NOMO-1 treated with DMSO at 0.1 percent for 48 hours (cell line): ENCODE measurements around the gene AKAP13.

Source experiments
- DNase-seq: peaks from one replicate; lab custom pipeline; 2025; ENCODE audit not compliant: unreplicated experiment; lab: John Stamatoyannopoulos, UW

AKAP13 gene

DNA sequence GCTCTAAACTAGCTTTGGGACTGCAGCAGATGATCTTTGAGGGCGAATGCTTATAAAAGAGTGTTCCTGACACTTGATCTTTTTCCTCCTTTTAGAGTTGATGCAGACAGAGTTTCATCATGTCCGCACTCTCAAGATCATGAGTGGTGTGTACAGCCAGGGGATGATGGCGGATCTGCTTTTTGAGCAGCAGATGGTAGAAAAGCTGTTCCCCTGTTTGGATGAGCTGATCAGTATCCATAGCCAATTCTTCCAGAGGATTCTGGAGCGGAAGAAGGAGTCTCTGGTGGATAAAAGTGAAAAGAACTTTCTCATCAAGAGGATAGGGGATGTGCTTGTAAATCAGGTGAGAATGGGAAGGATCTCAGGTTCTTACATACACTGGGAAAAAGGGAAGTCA is 338.6 kb downstream of the AKAP13 start:
- no peak for DNase-seq

GRCh38 chr15:85722374-85723152 is 342.2 kb downstream of the AKAP13 start:
- no peak for DNase-seq

DNA sequence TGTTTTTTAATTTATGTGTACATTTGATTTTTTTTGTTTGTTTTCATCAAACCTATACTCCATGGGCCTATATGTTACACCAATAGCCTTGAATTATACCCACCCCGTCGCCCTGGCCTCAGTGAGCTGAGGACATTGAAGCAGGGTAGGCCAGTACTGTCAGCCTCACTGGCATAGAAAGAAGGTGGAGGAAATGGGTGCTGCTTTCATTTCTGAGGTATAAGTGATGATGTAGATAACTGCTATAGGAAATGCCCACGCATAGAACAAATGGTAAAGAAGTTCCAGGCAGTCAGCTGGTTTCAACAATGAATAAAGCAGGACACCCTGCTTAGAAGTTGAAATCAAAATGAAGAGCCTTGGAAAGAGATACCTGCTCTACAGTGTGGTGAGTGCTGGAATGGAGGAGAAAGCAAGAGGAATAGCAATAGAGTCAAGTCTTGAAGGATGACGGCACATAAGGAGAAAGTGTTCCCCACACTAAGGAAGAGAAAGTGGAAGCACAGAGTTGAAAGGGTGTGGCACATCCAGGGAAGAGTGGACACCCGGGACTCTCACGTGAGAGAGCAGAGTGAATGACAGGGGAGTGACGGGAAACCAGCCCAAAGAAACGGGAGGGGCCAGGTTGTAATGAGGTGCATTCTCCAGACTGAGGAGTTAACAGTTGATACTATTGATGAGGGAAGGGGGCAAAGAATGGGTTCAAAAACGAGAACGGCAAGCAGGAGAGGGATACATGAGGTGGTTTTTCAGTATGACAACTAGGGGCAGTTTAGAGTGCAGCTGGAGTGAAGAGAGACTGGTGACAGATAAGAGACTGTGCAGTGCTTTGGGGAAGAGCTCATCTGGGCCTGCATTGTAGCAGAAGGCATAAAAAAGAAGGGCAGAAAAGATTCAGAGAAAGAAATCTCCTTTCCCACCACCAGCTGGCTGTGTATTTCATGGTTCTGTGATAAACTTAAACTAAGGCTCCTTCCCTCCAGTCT is 343.9 kb downstream of the AKAP13 start:
- DNase-seq: no peak

GRCh38 chr15:85725019-85725418 is 344.6 kb downstream of the AKAP13 start:
- DNase-seq: no peak

- no peak for DNase-seq
These were observed 345.2 kb downstream of the AKAP13 start for GRCh38 chr15:85725564-85725963.

DNA sequence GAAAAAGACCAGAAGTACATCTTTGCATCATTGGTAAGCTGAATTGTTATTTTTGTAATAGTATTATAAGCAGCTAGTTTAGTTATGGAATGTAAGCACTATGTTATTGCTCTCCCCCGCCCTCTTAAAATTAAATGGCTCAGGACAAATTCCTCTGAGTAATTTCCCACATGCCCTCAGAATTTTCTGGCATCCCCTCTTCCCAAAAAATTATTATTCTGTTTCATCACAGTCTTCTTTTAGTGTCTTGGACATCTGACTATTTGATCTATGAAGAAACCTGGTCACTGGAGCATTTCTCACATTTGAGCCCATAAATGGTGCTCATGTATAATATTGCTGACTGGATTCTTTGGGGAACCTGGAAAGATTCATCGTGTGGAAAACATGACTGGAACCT is 346.1 kb downstream of the AKAP13 start:
- no peak for DNase-seq

- no peak for DNase-seq
These were observed 346.7 kb downstream of the AKAP13 start for GRCh38 chr15:85727068-85727467.

GRCh38 chr15:85730001-85730820 is 349.8 kb downstream of the AKAP13 start:
- peak; percentile 52 for DNase-seq

GRCh38 chr15:85733416-85733815 is 353.0 kb downstream of the AKAP13 start:
- DNase-seq: no peak

DNA sequence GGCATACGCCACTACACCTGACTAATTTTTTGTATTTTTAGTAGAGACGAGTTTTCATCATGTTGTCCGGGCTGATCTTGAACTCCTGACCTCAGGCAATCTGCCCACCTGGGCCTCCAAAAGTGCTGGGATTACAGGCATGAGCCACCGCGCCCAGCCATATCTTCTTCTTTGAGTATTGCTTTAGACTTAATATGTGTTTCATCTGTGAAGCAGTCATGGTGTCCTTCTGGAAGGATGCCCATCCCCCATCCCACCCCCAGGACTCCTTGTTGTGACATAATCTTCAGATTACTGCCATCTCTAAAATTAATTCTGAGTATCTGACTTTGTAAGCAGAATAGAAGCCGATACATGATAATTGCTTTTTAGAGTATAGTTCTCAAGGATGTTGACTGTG is 356.7 kb downstream of the AKAP13 start:
- DNase-seq: no peak

DNA sequence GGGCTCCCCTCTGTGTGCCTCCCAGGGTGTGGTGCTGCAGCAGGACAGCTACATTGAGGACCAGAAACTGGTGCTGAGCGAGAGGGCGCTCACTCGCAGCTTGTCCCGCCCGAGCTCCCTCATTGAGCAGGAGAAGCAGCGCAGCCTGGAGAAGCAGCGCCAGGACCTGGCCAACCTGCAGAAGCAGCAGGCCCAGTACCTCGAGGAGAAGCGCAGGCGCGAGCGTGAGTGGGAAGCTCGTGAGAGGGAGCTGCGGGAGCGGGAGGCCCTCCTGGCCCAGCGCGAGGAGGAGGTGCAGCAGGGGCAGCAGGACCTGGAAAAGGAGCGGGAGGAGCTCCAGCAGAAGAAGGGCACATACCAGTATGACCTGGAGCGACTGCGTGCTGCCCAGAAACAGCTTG is 360.6 kb downstream of the AKAP13 start:
- DNase-seq: no peak

DNA sequence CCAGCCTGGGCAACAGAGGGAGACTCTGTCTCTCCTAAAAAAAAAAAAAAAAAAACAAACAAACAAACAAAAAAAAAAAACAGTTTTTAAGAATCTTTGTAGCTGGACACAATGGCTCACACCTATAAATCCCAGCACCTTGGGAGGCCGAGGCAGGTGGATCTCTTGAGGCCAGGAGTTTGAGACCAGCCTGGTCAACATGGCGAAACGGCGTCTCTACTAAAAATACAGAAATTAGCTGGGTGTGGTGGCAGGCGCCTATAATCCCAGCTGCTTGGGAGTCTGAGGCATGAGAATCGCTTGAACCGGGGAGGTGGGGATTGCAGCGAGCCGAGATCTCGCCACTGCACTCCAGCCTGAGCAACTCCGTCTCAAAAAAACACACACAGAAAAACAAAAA is 361.3 kb downstream of the AKAP13 start:
- no peak for DNase-seq

DNA sequence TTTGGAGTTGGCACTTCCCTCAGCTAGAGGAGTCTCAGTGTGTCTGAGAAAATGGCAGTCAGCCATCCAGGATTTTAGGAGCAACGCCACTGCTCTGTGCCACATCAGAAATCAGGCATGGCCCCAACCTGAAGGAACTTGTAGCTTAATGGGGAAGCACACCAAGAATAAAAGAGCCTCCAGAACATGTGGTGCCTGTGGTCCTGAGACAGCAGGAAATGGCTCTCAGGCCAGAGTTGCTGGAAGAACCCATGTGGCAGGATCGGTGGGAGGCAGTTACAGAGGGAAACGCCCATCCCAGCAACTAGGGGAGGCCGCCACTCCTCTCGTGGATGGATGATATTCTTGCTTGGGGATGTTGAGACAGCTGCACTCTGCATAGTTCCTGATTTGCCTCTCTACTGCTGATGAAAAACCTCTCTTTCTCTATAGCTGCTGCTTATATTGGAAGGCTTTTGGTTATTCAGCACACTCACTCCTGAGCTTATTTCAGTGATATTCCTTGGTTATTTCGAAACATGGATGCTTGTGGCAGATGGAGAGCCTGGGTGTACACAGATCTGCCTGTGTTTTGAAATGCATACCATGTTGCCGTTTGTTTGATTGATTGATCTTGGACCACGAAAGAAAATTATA is 361.9 kb downstream of the AKAP13 start:
- no peak for DNase-seq

DNA sequence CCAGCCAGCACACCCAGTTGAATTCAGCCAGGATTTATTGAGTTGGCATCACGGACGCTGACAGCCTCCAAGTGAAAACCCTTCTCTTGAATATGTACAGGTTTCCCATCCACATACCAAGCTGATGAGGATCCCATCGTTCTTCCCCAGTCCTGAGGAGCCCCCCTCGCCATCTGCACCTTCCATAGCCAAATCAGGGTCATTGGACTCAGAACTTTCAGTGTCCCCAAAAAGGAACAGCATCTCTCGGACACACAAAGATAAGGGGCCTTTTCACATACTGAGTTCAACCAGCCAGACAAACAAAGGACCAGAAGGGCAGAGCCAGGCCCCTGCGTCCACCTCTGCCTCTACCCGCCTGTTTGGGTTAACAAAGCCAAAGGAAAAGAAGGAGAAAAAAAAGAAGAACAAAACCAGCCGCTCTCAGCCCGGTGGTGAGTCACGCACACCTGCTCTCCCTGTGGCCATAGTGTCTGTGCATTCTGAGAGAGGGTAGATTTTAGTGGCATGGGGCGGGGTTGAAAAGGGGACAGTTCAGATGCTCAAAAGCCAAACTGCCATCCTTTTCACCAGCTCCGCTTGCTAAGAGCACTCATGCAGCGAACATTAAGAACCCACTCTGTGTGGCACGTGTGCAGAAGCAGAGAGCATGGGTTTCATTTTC is 363.1 kb downstream of the AKAP13 start:
- DNase-seq: no peak

- DNase-seq: no peak
These were observed 364.2 kb downstream of the AKAP13 start for GRCh38 chr15:85744579-85744978.

DNA sequence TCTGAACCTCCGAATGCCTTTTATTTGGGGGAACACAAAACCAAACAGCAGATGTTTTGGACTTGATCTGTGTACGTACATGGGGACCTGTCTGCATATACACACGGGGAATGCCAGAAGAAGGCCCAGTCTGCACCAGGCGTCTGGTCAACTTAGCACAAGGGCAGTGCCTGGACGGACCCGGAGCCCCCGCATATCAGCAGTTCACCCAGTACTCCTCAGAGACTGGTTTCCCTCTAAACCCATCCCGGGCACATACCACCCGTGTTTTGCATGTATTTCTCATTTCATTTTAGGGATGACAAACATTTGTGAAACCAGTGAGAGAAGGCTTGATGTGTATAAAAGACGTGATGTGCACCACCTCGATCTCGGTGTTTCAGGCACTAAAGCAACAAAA is 364.6 kb downstream of the AKAP13 start:
- no peak for DNase-seq

GRCh38 chr15:85745525-85746150 is 365.2 kb downstream of the AKAP13 start:
- DNase-seq: no peak

- DNase-seq: no peak
These were observed 366.2 kb downstream of the AKAP13 start for GRCh38 chr15:85746641-85747040.

DNA sequence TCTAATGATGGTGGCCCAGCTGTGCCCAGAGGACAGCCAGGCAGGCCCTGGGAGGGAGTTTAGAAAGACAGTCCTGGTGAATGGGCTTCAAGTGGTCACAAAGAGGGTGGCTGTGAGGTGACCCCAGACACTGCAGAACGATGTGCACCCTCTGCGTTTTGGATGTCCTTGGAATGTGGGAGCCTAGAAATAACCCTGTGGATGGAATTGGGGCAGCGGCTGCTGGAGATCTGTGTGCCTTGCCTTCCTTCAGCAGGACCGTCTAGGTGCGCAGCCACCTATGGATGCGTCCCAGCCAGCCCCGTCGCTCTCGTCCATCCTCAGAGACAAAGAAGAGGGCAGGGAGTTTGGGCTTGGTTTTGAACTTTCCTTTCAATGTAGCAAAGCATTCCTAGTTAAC is 367.8 kb downstream of the AKAP13 start:
- DNase-seq: no peak

DNA sequence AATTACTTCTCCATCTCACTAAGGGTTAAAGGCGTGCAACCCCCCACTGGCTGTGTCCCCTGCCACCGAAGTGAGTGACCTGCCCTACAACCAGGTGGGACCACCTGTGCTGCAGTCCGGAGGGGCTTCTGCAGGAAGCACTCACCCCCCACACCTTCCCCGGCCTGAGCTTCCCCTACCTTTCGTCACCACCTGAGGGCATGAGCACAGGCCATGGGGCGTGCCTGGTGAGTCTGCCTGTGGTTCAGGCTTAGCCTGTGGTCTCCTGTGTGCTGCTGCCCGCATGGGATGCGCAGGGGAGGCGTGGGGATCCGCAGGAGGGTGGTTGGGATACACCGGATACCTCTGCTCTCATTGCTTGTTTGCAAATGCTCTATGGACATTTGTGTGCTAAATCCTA is 368.3 kb downstream of the AKAP13 start:
- DNase-seq: no peak
